Retinal pigment epithelial cell (primary cell): ENCODE measurements around the gene MAP3K5.

Source experiments
- DNase-seq: peaks from one replicate; pipeline ENCODE4 v3.0.0-alpha.2; 2010; ENCODE audit warnings: low read depth
- H3K4me3 ChIP-seq: 2 replicates; pipeline ENCODE4 v1.5.1; 2011; ENCODE audit warnings: mild to moderate bottlenecking, low read length, control low read depth, moderate library complexity
- TF ChIP-seq, protein P1 (sequence below): conservative IDR thresholded peaks from 2 replicates; pipeline ENCODE4 v1.5.1; 2011; ENCODE audit warnings: low read depth, low read length, control low read depth, inconsistent platforms

MAP3K5 gene

DNA sequence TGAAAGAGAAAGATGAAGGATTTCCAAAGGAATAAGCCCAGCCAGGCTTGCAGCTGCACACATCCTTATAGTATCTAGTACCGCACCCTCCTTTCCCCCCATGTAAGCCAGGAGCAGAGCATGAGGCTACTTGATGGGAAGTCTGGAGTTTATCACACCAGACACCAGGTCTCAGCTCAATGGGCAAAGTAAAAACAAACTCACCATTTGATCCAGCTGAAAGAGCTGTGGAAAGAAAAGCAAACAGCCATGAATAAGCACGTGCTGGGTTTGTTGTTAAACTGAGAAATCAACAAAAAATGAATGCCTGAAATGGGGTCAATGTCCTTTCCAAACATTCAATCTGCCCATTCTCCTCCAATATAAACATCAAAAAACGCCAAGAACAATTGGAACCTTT lies 191.5 kb downstream of the MAP3K5 start:
- TF ChIP-seq, protein P1, sequence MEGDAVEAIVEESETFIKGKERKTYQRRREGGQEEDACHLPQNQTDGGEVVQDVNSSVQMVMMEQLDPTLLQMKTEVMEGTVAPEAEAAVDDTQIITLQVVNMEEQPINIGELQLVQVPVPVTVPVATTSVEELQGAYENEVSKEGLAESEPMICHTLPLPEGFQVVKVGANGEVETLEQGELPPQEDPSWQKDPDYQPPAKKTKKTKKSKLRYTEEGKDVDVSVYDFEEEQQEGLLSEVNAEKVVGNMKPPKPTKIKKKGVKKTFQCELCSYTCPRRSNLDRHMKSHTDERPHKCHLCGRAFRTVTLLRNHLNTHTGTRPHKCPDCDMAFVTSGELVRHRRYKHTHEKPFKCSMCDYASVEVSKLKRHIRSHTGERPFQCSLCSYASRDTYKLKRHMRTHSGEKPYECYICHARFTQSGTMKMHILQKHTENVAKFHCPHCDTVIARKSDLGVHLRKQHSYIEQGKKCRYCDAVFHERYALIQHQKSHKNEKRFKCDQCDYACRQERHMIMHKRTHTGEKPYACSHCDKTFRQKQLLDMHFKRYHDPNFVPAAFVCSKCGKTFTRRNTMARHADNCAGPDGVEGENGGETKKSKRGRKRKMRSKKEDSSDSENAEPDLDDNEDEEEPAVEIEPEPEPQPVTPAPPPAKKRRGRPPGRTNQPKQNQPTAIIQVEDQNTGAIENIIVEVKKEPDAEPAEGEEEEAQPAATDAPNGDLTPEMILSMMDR: no peak
- no peak overlapping the region for H3K4me3 ChIP-seq
- no peak for DNase-seq

DNA sequence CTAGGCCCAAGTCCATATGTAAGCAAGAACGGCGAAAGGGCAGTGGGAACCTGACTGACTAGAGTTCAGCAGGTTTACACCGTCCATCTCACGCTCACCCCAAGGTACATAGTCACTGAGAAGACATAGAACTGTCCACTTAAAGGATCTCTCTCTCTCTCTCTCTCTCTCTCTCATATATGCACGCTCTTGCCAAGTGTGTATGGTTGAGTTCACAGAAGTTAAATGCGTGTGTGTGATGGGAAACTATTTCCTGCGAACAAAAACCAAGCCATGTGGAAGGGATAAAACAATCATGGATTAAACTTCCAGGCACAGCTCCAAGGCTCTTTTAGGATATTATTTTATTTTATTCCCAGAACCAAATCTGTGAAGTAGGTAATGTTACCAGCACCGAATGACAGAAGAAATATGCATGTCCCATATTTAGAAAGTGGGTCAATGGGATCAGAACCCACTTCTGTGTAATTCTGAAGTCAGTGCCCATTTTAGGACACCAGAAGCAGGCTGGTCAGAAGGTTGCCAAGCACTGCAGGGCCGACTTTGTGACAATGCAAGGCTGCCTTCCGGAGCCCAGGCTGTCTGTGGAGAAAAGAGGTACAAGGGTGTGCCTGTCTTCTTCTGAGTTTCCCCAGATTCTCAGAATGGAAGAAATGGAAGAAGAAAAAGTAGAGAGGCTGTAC lies 192.8 kb downstream of the MAP3K5 start:
- peak; percentile 92 for DNase-seq
- no peak overlapping the region for H3K4me3 ChIP-seq
- TF ChIP-seq, protein P1: no peak

DNA sequence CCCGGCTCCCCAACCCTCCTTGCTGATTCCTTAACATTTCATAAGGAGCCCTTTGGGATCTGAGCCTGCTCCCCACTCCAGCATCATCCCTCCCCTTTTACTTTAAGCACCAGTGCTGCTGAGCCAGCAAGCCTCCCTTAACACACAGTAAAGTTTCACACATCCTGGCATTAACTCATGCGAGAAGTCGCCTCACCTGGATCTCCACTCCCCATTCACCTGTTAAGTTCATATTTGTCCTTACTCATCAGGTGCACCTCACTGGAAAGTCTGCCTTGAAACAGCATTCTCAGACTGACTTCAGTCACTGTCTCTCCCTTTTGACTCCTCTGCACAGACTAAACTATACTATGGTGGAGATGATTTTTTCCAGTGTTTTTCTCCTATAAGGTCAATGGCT lies 194.2 kb downstream of the MAP3K5 start:
- no peak for DNase-seq
- H3K4me3 ChIP-seq: no peak overlapping the region
- TF ChIP-seq, protein P1: no peak

DNA sequence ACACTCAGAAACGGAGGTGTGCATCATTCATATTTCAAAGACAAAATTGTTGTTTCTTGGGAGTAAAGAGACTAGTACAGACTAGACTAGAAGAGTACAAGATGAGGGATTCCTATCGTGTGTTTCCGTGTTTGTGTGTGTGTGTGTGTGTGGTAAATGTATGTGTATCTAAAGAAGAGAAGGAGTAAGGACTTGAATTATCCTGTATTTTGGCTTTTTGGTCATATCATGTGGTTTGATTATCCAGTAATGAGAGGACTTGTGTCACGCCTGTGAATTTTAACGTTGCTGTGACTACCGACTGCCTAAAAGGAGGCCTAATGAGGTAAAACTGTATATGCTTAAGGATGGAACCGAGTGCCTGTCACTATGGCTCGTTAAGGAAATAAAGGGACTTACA lies 197.6 kb downstream of the MAP3K5 start:
- H3K4me3 ChIP-seq: no peak overlapping the region
- TF ChIP-seq, protein P1: no peak
- no peak for DNase-seq

DNA sequence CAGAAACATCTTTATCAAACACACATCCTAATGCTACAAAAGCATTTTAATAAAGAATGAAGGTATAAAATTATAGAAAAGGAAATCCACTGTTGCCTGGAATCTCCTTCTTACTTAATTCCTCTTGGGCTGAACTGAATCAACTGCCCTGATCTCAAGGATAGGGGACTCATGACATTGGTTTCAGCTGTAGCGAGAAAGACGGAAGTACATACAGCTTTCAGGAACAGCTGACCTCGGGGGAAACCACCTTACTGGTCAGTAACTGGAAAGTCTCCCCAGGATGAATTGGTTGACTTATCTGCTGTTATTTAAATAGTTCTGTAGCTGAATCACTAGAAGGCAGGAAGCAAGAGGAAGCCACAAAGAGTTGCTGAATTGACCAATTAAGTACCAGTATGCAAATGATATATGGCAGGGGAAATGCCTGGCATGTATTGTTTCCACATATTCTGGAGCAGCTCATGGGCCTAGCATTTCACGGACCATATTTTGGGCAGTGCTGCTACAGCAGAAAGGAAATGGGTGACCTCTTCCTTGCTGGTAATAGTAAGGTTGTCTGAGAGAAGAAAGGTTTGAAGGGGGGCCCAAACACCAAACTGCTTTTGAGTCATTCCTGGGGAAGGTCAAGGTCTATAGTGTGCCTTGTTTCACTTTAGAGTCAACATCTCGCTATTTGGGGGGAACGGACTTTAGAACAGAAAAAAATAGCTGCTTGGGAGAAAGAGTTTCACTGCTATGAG lies 198.4 kb downstream of the MAP3K5 start:
- TF ChIP-seq, protein P1: no peak
- H3K4me3 ChIP-seq: no peak overlapping the region
- DNase-seq: peak; percentile 96

DNA sequence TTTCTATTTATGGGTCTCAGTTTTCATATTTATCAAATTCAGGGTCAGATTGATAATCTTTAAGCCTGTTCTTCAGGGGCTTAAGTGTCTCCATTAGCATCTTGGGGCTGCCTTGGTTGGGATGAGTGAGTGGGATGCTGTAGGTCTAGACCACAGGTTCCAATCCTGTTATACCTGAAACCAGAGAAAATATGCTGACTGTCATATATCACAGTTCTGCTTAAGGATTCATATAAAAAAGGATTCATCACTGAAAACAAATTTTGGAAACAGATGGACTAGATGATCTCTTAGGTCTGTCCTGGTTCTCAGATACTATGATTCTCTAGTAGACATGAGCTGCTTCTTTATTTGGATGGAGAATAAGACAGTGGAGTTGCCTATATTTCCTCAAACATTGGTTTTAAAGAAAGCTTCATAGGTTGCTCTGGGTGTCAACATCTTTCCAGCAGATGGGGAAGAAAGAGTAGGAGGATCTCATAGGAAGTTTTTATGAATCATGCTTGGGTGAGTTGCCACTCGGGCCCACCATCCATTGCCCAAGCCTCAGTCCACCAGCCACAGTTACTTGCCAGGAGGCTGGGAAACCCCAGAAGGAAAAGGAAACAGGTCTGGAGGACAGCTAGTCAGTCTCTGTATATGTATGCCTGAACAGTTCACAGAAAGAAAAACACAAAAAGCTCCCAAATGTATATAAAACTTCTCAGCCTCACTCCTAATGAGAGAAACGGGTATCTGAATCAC lies 199.2 kb downstream of the MAP3K5 start:
- no peak overlapping the region for H3K4me3 ChIP-seq
- TF ChIP-seq, protein P1: no peak
- DNase-seq: no peak
